WI38 (cell line): ENCODE data around the gene TEX30.
A peak's percentile ranks its signal among the peaks of the same experiment; 100 is the strongest.

Experiments
- H3K4me3 ChIP-seq: 2 replicates; pipeline ENCODE4 v1.5.1; 2011; ENCODE audit warnings: low read depth, mild to moderate bottlenecking, control low read depth, low read length
- CTCF ChIP-seq: IDR thresholded peaks from 2 replicates; pipeline ENCODE4 v1.5.1; 2012; ENCODE audit warnings: low read depth, mild to moderate bottlenecking, control low read depth, low read length

Gene TEX30

GRCh38 chr13:102776271-102776670, 2.7 kb upstream of the TEX30 start:
- no peak overlapping the region for H3K4me3 ChIP-seq
- TF ChIP-seq CTCF, result no peak

- no peak for TF ChIP-seq CTCF
- H3K4me3 ChIP-seq, result no peak overlapping the region
Observed at GRCh38 chr13:102774591-102775520, 1.3 kb upstream of the TEX30 start.

- no peak for TF ChIP-seq CTCF
- H3K4me3 ChIP-seq, result peak overlapping the region; percentile 84
Observed at GRCh38 chr13:102774214-102774568, 605 bp upstream of the TEX30 start.

- TF ChIP-seq CTCF, result no peak
- H3K4me3 ChIP-seq, result no peak overlapping the region
Observed at GRCh38 chr13:102772042-102772425, 1.6 kb downstream of the TEX30 start.

- no peak for TF ChIP-seq CTCF
Observed at GRCh38 chr13:102771298-102772041, 2.1 kb downstream of the TEX30 start.

GRCh38 chr13:102770435-102770834, 3.2 kb downstream of the TEX30 start:
- TF ChIP-seq CTCF, result no peak
- H3K4me3 ChIP-seq, result no peak overlapping the region

More at GRCh38 chr13:102771298-102772041, 2.1 kb downstream of the TEX30 start:
- no peak overlapping the region for H3K4me3 ChIP-seq

GRCh38 chr13:102769679-102770078, 3.9 kb downstream of the TEX30 start:
- H3K4me3 ChIP-seq, result no peak overlapping the region
- no peak for TF ChIP-seq CTCF
